Neural crest cell (in vitro differentiated cells): ENCODE measurements around the gene WIF1. TPM values are rescaled to one million over a fixed set of nuclear protein-coding genes. Genes with fewer than 3 reads are reported as not detected.

ENCODE experiments used
- DNase-seq: peaks from one replicate; pipeline ENCODE4 v3.0.0; 2021; ENCODE audit warnings: low read depth, mixed read lengths, low spot score
- H3K27ac Mint-ChIP-seq: one replicate; pipeline ENCODE4 v1.8.0; 2021; ENCODE audit warnings: mild to moderate bottlenecking, mixed read lengths; ENCODE audit not compliant: unreplicated experiment
- H3K27me3 Mint-ChIP-seq: 2 replicates; pipeline ENCODE4 v1.8.0; 2021; ENCODE audit warnings: low read depth, mild to moderate bottlenecking, mixed read lengths
- H3K36me3 Mint-ChIP-seq: 2 replicates; pipeline ENCODE4 v1.8.0; 2021; ENCODE audit warnings: low read depth, mild to moderate bottlenecking, mixed read lengths
- H3K4me1 Mint-ChIP-seq: 2 replicates; pipeline ENCODE4 v1.8.0; 2021; ENCODE audit warnings: mixed read lengths
- H3K4me3 Mint-ChIP-seq: one replicate; pipeline ENCODE4 v1.8.0; 2021; ENCODE audit warnings: mild to moderate bottlenecking, mixed read lengths
- H3K9me3 Mint-ChIP-seq: 2 replicates; pipeline ENCODE4 v1.8.0; 2021; ENCODE audit warnings: mixed read lengths
- total RNA-seq: library from RNA; stranded (reverse); gene quantifications from 2 replicates; pipeline ENCODE4 v1.2.1, GENCODE V29; 2021
- TF ChIP-seq, protein P1 (sequence below): fragments of 200-600 bp; sonication (generic); conservative IDR thresholded peaks from 2 replicates; pipeline ENCODE4 v1.5.0; 2021; ENCODE audit warnings: antibody characterized with exemption, mild to moderate bottlenecking

WIF1 gene
- total RNA-seq, 1 donor from 2014 or later = not detected

DNA sequence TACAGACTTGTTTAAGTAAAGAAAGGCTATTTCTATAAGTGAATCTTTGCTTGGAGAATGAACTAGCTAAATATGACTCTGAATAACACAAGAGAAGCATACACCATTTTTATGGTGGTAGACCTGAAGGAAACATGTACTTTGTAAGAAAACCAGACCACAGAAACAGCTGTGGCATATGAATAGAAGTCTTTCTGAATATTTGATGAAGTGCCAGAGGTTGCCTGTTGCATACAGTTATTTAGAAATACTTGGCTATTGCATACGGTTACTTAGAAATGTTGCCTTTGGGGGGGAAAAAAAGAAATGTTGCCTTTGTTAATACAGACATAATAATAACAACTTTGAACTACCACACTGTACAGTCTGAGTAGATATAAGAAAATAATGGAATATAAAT is 31.5 kb upstream of the WIF1 start:
- TF ChIP-seq, protein P1, sequence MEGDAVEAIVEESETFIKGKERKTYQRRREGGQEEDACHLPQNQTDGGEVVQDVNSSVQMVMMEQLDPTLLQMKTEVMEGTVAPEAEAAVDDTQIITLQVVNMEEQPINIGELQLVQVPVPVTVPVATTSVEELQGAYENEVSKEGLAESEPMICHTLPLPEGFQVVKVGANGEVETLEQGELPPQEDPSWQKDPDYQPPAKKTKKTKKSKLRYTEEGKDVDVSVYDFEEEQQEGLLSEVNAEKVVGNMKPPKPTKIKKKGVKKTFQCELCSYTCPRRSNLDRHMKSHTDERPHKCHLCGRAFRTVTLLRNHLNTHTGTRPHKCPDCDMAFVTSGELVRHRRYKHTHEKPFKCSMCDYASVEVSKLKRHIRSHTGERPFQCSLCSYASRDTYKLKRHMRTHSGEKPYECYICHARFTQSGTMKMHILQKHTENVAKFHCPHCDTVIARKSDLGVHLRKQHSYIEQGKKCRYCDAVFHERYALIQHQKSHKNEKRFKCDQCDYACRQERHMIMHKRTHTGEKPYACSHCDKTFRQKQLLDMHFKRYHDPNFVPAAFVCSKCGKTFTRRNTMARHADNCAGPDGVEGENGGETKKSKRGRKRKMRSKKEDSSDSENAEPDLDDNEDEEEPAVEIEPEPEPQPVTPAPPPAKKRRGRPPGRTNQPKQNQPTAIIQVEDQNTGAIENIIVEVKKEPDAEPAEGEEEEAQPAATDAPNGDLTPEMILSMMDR = no peak
- Mint-ChIP-seq H3K4me3 (no peak overlapping the region), H3K9me3 (no peaks in the 10 kb centered on the region), H3K27ac (no peak overlapping the region), H3K4me1 (peaks cover 4% of the 10 kb centered on the region), H3K27me3 (peaks cover 2% of the 10 kb centered on the region), H3K36me3 (no peaks in the 10 kb centered on the region)
- no peak for DNase-seq

DNA sequence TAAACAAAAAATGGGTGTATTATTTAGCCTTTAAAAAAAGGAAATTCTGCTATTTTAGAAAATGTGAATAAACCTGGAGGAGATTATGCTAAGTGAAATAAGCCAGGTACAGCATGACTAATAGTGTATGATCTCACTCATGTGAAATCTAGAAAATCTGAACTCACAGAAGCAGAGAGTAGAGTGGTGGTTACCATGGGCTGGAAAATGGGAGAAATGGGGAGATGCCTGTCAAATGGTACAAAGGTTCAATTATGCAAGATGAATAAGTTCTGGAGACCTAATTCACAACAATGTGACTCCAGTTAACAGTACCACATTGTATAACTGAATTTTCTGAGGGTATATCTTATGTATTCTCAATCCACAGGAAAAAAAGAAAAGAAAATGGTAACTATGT is 30.9 kb upstream of the WIF1 start:
- H3K27me3 Mint-ChIP-seq = peaks cover 2% of the 10 kb centered on the region
- DNase-seq = no peak
- H3K4me3 Mint-ChIP-seq = no peak overlapping the region

DNA sequence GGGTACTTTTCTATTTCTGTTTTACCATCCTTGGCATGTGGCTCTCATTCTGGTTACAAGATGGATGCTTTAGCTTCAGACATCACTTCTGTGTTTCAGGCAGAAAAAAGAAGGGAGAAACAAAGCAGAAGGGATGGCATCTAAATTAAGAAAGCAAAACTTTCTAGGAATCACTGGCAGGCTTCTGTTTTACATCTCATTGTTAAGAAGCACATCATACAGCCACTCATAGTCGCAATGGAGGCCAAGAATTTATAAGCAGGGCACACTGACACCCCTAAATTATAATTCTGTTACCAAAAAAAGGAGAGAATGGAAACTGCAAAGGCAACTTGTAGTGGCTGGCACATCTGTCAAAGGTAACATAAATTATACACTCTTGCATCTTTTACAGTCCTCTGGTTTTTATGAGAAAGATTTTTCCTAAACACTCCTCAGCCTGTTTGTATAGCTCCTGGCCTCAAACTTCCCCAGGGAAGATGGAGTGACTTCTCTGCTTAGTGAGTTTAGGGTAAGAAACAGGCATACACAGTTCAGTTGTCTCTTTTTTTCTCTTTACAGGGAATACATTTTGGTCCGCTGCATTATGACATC is 26.3 kb upstream of the WIF1 start:
- no peaks in the 10 kb centered on the region for H3K9me3 Mint-ChIP-seq
- no peak overlapping the region for H3K27ac Mint-ChIP-seq
- no peaks in the 10 kb centered on the region for H3K36me3 Mint-ChIP-seq
- DNase-seq = no peak
- no peak overlapping the region for H3K4me3 Mint-ChIP-seq
- H3K4me1 Mint-ChIP-seq = peaks cover 4% of the 10 kb centered on the region
- TF ChIP-seq, protein P1 = no peak
- H3K27me3 Mint-ChIP-seq = peaks cover 32% of the 10 kb centered on the region

More for the DNA sequence above, 30.9 kb upstream of the WIF1 start:
- H3K36me3 Mint-ChIP-seq = no peaks in the 10 kb centered on the region
- H3K9me3 Mint-ChIP-seq = no peaks in the 10 kb centered on the region
- H3K4me1 Mint-ChIP-seq = peaks cover 4% of the 10 kb centered on the region
- TF ChIP-seq, protein P1 = no peak
- no peak overlapping the region for H3K27ac Mint-ChIP-seq

DNA sequence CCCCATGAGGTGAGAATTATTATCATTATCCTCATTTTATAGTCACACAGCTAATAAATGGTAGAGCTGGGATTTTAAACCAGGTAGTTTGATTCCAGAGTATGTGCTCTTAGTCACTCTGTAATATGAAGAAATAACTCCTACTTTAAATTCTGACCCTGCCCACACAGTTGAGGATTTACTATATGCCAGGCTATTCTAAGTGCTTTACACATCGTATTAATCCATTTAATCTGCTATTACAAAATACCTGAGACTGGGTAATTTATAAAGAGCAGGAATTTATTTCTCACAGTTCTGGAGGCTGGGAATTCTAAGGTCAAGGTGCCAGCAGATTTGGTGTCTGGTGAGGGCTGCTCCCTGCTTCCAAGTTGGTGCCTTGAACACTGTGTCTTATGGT is 19.6 kb upstream of the WIF1 start:
- H3K36me3 Mint-ChIP-seq = peaks cover 3% of the 10 kb centered on the region
- H3K27ac Mint-ChIP-seq = no peak overlapping the region
- H3K4me3 Mint-ChIP-seq = no peak overlapping the region
- no peak for DNase-seq
- TF ChIP-seq, protein P1 = no peak
- H3K9me3 Mint-ChIP-seq = peaks cover 7% of the 10 kb centered on the region
- H3K27me3 Mint-ChIP-seq = peaks cover 58% of the 10 kb centered on the region
- H3K4me1 Mint-ChIP-seq = no peaks in the 10 kb centered on the region

DNA sequence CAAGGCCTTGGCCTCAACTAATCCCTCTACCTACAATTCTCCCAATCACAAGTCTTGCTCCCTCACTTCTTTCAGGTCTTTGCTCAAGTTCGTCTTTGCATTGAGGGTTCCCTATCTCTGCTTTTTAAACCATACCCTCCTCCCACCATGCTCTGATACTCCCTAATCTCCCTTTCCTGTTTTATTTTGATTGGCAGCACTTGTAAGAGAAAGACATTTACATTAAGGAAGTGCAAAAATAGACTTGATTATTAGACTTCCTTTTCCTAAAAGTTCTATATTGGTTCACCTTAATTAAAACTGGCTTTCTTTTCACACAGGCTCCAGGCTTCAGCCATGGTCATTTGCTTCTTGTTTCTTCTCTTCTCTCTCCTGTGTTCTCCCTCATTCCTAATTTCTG is 18.3 kb upstream of the WIF1 start:
- DNase-seq = no peak
- Mint-ChIP-seq H3K4me3 (no peak overlapping the region), H3K36me3 (peaks cover 3% of the 10 kb centered on the region), H3K27me3 (peaks cover 49% of the 10 kb centered on the region), H3K27ac (no peak overlapping the region), H3K9me3 (peaks cover 7% of the 10 kb centered on the region), H3K4me1 (no peaks in the 10 kb centered on the region)
- TF ChIP-seq, protein P1 = no peak
